Fibroblast of pulmonary artery (primary cell): ENCODE results near the gene NFIL3.
"Not testable (repeated sequence)": the region's sequence is repeated elsewhere in the genome, so short reads cannot be mapped to it uniquely, and the experiment has no call there.

Experiments used
- DNase-seq: peaks from one replicate; pipeline ENCODE4 v3.0.0-alpha.2; 2010; ENCODE audit warnings: low read depth
- H3K4me3 ChIP-seq: replicated peaks from 2 replicates; pipeline ENCODE4 v1.5.1; 2011; ENCODE audit warnings: low read depth, mild to moderate bottlenecking, control low read depth, low read length, moderate library complexity
- CTCF ChIP-seq: IDR thresholded peaks from 2 replicates; pipeline ENCODE4 v1.5.1; 2011; ENCODE audit warnings: mild to moderate bottlenecking, control low read depth, low read length, inconsistent platforms; ENCODE audit errors: missing control alignments

The NFIL3 gene

GRCh38 chr9:91382298-91382697, 41.3 kb downstream of the NFIL3 start:
- TF ChIP-seq CTCF = no peak
- DNase-seq = no peak
- no peak overlapping the region for H3K4me3 ChIP-seq

- DNase-seq = peak; percentile 25
- H3K4me3 ChIP-seq = no peak overlapping the region
- TF ChIP-seq CTCF = no peak
Measured at GRCh38 chr9:91379426-91379825, 44.2 kb downstream of the NFIL3 start.

- no peak for TF ChIP-seq CTCF
- peak; percentile 82 for DNase-seq
- no peak overlapping the region for H3K4me3 ChIP-seq
Measured at GRCh38 chr9:91378695-91379127, 44.9 kb downstream of the NFIL3 start.

GRCh38 chr9:91378054-91378453, 45.6 kb downstream of the NFIL3 start:
- DNase-seq, H3K4me3 ChIP-seq: not testable (repeated sequence)

GRCh38 chr9:91376239-91376638, 47.4 kb downstream of the NFIL3 start:
- no peak for DNase-seq
- no peak for TF ChIP-seq CTCF
- H3K4me3 ChIP-seq = no peak overlapping the region

- no peak for TF ChIP-seq CTCF
- no peak overlapping the region for H3K4me3 ChIP-seq
- DNase-seq = peak; percentile 77
Measured at GRCh38 chr9:91374939-91375338, 48.7 kb downstream of the NFIL3 start.

- no peak overlapping the region for H3K4me3 ChIP-seq
- no peak for DNase-seq
- no peak for TF ChIP-seq CTCF
Measured at GRCh38 chr9:91371894-91372293, 51.7 kb downstream of the NFIL3 start.

GRCh38 chr9:91370006-91370405, 53.6 kb downstream of the NFIL3 start:
- not testable (repeated sequence) for DNase-seq

More at GRCh38 chr9:91370006-91370405, 53.6 kb downstream of the NFIL3 start:
- not testable (repeated sequence) for H3K4me3 ChIP-seq
